ENCODE measurements around the gene INPP5J. TPM values are rescaled to one million over a fixed set of nuclear protein-coding genes. Genes with fewer than 3 reads are reported as not detected.

INPP5J gene
- total RNA-seq, 4 donors from 2014 or later = not detected

DNA sequence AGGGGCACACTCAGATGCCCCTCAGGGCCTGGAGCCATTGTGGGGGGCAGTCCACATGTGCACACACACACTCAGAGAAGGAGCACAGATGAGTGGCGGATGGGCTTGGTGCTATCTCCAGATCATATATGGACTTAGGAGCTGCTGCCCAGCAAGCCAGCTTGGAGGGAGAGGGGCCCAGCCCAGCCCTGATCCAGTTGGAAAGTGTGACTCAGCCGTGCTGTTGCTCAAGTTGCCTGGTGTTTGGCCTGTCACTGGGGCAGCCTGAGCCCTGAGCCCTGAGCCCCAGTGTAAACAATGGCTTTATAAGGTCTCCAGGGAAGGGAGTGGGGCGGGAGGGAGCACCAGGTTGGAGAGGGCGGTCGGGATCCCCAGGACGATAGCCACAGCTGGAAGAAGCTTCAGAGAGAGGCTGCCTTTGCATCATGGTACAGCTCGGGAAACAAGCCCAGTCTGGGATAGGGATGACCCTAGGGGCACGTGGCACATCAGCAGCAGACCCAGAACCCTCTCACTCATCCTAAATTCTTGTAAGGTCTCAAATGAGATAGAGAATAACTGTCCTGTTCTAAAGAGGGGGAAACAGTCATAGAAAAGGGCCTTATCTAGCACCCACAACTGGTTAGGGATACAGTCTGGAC is 20.2 kb upstream of the INPP5J start:
- TF ChIP-seq, protein P1, sequence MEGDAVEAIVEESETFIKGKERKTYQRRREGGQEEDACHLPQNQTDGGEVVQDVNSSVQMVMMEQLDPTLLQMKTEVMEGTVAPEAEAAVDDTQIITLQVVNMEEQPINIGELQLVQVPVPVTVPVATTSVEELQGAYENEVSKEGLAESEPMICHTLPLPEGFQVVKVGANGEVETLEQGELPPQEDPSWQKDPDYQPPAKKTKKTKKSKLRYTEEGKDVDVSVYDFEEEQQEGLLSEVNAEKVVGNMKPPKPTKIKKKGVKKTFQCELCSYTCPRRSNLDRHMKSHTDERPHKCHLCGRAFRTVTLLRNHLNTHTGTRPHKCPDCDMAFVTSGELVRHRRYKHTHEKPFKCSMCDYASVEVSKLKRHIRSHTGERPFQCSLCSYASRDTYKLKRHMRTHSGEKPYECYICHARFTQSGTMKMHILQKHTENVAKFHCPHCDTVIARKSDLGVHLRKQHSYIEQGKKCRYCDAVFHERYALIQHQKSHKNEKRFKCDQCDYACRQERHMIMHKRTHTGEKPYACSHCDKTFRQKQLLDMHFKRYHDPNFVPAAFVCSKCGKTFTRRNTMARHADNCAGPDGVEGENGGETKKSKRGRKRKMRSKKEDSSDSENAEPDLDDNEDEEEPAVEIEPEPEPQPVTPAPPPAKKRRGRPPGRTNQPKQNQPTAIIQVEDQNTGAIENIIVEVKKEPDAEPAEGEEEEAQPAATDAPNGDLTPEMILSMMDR (IDR thresholded peaks at IDR 0.05; ENCODE audit: low read depth) = no peak

GRCh38 chr22:31103111-31103510 is 19.7 kb upstream of the INPP5J start:
- TF ChIP-seq, protein P1 (IDR thresholded peaks at IDR 0.05; ENCODE audit: low read depth) = no peak

GRCh38 chr22:31103899-31104694 is 18.7 kb upstream of the INPP5J start:
- TF ChIP-seq, protein P1 (IDR thresholded peaks at IDR 0.05; ENCODE audit: low read depth) = no peak

- TF ChIP-seq, protein P1 (IDR thresholded peaks at IDR 0.05; ENCODE audit: low read depth) = no peak
These were observed 17.9 kb upstream of the INPP5J start for GRCh38 chr22:31104869-31105268.

DNA sequence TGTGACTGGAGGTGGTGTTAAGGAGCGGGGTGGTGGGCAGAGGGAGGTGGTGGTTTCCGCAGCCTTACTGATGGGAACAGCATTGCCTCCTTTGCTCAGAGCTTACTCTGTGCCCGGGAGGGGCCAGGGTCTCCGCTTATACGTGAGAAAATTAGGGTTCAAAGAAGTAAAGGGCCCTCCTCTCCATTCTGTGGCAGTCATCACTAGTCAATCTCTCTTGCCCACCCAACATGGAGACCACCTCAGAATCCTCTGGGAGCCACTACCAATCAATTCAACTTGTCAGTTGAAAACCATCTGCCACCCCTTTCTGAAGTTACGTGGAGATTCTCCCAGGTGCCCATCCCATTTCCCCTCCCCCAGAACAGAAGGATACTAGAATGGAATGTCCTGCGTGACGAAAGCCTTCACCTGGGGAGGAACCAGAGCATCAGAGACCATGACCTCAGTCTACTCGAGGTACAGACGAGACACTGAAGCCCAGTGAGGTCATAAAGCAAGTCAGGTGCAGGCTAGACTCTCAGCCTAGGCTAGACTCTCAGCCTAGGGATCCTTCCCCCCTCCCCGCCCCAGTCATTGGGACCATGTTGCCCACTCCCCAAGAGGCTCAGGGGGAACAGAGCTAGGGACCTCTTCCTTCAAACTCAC is 17.4 kb upstream of the INPP5J start:
- TF ChIP-seq, protein P1 (IDR thresholded peaks at IDR 0.05; ENCODE audit: low read depth) = no peak

DNA sequence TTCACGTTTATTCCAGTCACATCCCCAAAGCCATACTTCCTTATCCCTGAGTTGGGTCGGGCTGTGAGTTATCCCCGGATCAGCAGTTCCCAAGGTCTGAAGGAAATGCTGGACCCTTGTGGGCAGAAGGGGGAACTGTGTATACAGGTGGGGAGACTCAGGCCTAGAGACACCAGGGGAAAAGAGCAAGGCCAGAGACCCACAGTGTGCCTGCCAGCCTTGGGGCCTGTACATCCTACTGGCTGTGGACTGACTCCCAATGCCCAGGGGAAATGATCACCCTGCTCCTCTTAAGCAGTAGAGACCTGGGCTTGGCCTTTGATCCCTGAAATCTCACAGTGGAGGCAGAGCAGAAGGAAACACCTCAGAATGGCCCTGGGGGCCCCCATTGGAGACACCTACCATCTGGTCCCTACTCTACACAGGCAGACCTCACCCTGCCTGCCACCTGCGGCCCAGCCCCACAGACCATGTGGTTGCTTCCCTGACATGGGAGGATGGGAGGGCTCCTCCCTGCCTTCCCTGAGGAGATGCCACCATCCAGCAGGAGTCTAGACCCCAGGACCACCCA is 16.7 kb upstream of the INPP5J start:
- TF ChIP-seq, protein P1 (IDR thresholded peaks at IDR 0.05; ENCODE audit: low read depth) = no peak

GRCh38 chr22:31106731-31107177 is 16.0 kb upstream of the INPP5J start:
- TF ChIP-seq, protein P1 (IDR thresholded peaks at IDR 0.05; ENCODE audit: low read depth) = no peak

Measured in subcutaneous adipose tissue (tissue), 4 donors.